Measurements from ENCODE around the gene TACR2. TPM values are rescaled to one million over a fixed set of nuclear protein-coding genes. Genes with fewer than 3 reads are reported as not detected.

Gene TACR2
- 0.10 TPM in 1 of 2 replicates, not detected in the other for polyA plus RNA-seq (2011; rRNA removed)
- not detected in 2 replicates for polyA minus RNA-seq (2011; rRNA and poly(A)+ RNA removed)

GRCh38 chr10:69416695-69417094, at the start of gene TACR2:
TACR2 (minus strand) TSS chr10:69416918; CDS start chr10:69416323, 595 bp downstream.
- no peak for DNase-seq (ENCODE audit: low read depth, low spot score)
- Histone ChIP-seq H3K27ac (ENCODE audit: low read depth, low read length) (no peak within 1 kb of the TSS), H3K9me3 (ENCODE audit: control insufficient read depth, insufficient read depth, low read length) (no peaks in the 10 kb centered on the region), H3K27me3 (ENCODE audit: control insufficient read depth, insufficient read depth, low read length) (peaks cover 36% of the 10 kb centered on the region), H3K4me3 (ENCODE audit: low read depth, low read length) (no peak within 1 kb of the TSS)
- POLR2A ChIA-PET, result no interaction called here
- CTCF ChIA-PET, result interaction anchor here (1.3 to 1.5 kb wide), 2 partner anchors 9 to 178 kb away, joined by 3 to 13 read pairs; no protein-coding TSS in a partner anchor
- no peak for TF ChIP-seq CTCF (IDR thresholded peaks at IDR 0.05; ENCODE audit: low read depth, low read length)

- POLR2A ChIA-PET, result interaction anchor here (0.6 kb wide), 1 partner anchor 407 kb away, joined by 7 read pairs; no protein-coding TSS in a partner anchor
- no peak for TF ChIP-seq CTCF (IDR thresholded peaks at IDR 0.05; ENCODE audit: low read depth, low read length)
- no peak for DNase-seq (ENCODE audit: low read depth, low spot score)
- CTCF ChIA-PET, result no interaction called here
- Histone ChIP-seq H3K27ac (ENCODE audit: low read depth, low read length) (no peak overlapping the region), H3K9me3 (ENCODE audit: control insufficient read depth, insufficient read depth, low read length) (no peaks in the 10 kb centered on the region), H3K27me3 (ENCODE audit: control insufficient read depth, insufficient read depth, low read length) (peaks cover 32% of the 10 kb centered on the region), H3K4me3 (ENCODE audit: low read depth, low read length) (no peak overlapping the region)
Observed at GRCh38 chr10:69466158-69466490, 49.4 kb upstream of the TACR2 start.

GRCh38 chr10:69465457-69466157, 48.9 kb upstream of the TACR2 start:
- H3K4me3 ChIP-seq (ENCODE audit: low read depth, low read length), result no peak overlapping the region
- no peak for DNase-seq (ENCODE audit: low read depth, low spot score)
- TF ChIP-seq CTCF (IDR thresholded peaks at IDR 0.05; ENCODE audit: low read depth, low read length), result no peak
- no peak overlapping the region for H3K27ac ChIP-seq (ENCODE audit: low read depth, low read length)
- ChIA-PET POLR2A (interaction anchor here (0.6 kb wide), 1 partner anchor 406 kb away, joined by 7 read pairs; no protein-coding TSS in a partner anchor), CTCF (interaction anchor here (1.1 kb wide), 1 partner anchor 50 kb away, joined by 3 read pairs; no protein-coding TSS in a partner anchor)
- no peaks in the 10 kb centered on the region for H3K9me3 ChIP-seq (ENCODE audit: control insufficient read depth, insufficient read depth, low read length)
- peaks cover 29% of the 10 kb centered on the region for H3K27me3 ChIP-seq (ENCODE audit: control insufficient read depth, insufficient read depth, low read length)

GRCh38 chr10:69464801-69465401, 48.2 kb upstream of the TACR2 start:
- peaks cover 22% of the 10 kb centered on the region for H3K27me3 ChIP-seq (ENCODE audit: control insufficient read depth, insufficient read depth, low read length)
- TF ChIP-seq CTCF (IDR thresholded peaks at IDR 0.05; ENCODE audit: low read depth, low read length), result no peak
- H3K9me3 ChIP-seq (ENCODE audit: control insufficient read depth, insufficient read depth, low read length), result no peaks in the 10 kb centered on the region
- CTCF ChIA-PET, result interaction anchor here (1.1 kb wide), 1 partner anchor 50 kb away, joined by 3 read pairs; no protein-coding TSS in a partner anchor
- no peak overlapping the region for H3K27ac ChIP-seq (ENCODE audit: low read depth, low read length)
- H3K4me3 ChIP-seq (ENCODE audit: low read depth, low read length), result no peak overlapping the region
- POLR2A ChIA-PET, result no interaction called here
- no peak for DNase-seq (ENCODE audit: low read depth, low spot score)

- ChIA-PET POLR2A (no interaction called here), CTCF (no interaction called here)
- TF ChIP-seq CTCF (IDR thresholded peaks at IDR 0.05; ENCODE audit: low read depth, low read length), result no peak
- Histone ChIP-seq H3K27ac (ENCODE audit: low read depth, low read length) (no peak overlapping the region), H3K27me3 (ENCODE audit: control insufficient read depth, insufficient read depth, low read length) (peaks cover 21% of the 10 kb centered on the region), H3K4me3 (ENCODE audit: low read depth, low read length) (no peak overlapping the region), H3K9me3 (ENCODE audit: control insufficient read depth, insufficient read depth, low read length) (no peaks in the 10 kb centered on the region)
- no peak for DNase-seq (ENCODE audit: low read depth, low spot score)
Observed at GRCh38 chr10:69464401-69464800, 47.7 kb upstream of the TACR2 start.
